ENCODE measurements around the gene SERPING1. TPM values are rescaled to one million over a fixed set of nuclear protein-coding genes. Genes with fewer than 3 reads are reported as not detected.

Gene SERPING1
- total RNA-seq, 2 donors from 2014 or later, result 166 to 216 TPM

- 42 to 50% methylated on average over 2 of the region's 2 CpGs for WGBS, 2 donors
- H3K27ac ChIP-seq, result no peak overlapping the region
- ATAC-seq, result no peak
These were observed 10.7 kb upstream of the SERPING1 start for GRCh38 chr11:57586711-57587245.

GRCh38 chr11:57588046-57588710 is 9.3 kb upstream of the SERPING1 start:
- no peaks in the 10 kb centered on the region for H3K9me3 ChIP-seq
- intact Hi-C loops (cut with DNase I), result no loop called here
- ATAC-seq (no peak), DNase-seq (no peak)
- H3K27ac ChIP-seq, result no peak overlapping the region
- TF ChIP-seq POLR2A (IDR thresholded peaks at IDR 0.05) (no peak), CTCF (IDR thresholded peaks at IDR 0.05) (no peak)
- H3K4me3 ChIP-seq, result no peak overlapping the region
- 85 to 87% methylated on average over 3 of the region's 3 CpGs for WGBS, 2 donors
- no peaks in the 10 kb centered on the region for H3K4me1 ChIP-seq
- no peaks in the 10 kb centered on the region for H3K27me3 ChIP-seq
- H3K36me3 ChIP-seq (replicated peaks in 1 of 2; ENCODE audit: insufficient read depth in 1 of 2, low read depth in 2 of 2), result no peaks in the 10 kb centered on the region

More at GRCh38 chr11:57586711-57587245, 10.7 kb upstream of the SERPING1 start:
- no peak for DNase-seq
- H3K27me3 ChIP-seq, result no peaks in the 10 kb centered on the region
- no peaks in the 10 kb centered on the region for H3K9me3 ChIP-seq
- no peak overlapping the region for H3K4me3 ChIP-seq
- intact Hi-C loops (cut with DNase I), result no loop called here
- H3K4me1 ChIP-seq, result no peaks in the 10 kb centered on the region
- H3K36me3 ChIP-seq (replicated peaks in 1 of 2; ENCODE audit: insufficient read depth in 1 of 2, low read depth in 2 of 2), result no peaks in the 10 kb centered on the region
- TF ChIP-seq POLR2A (IDR thresholded peaks at IDR 0.05), result no peak

GRCh38 chr11:57596266-57596885 is 1.1 kb upstream of the SERPING1 start:
- ATAC-seq, result no peak
- Histone ChIP-seq H3K36me3 (replicated peaks in 1 of 2; ENCODE audit: insufficient read depth in 1 of 2, low read depth in 2 of 2) (no peaks in the 10 kb centered on the region), H3K27me3 (no peaks in the 10 kb centered on the region), H3K9me3 (no peaks in the 10 kb centered on the region), H3K27ac (peak overlapping the region in 1 of 4 donors; percentile 89), H3K4me3 (no peak overlapping the region), H3K4me1 (peaks cover 18% of the 10 kb centered on the region)
- no peak for DNase-seq
- intact Hi-C loops (cut with DNase I), result no loop called here
- TF ChIP-seq CTCF (IDR thresholded peaks at IDR 0.05) (no peak), POLR2A (IDR thresholded peaks at IDR 0.05) (no peak)
- WGBS, 2 donors, result 71 to 80% methylated on average over 5 of the region's 5 CpGs

DNA sequence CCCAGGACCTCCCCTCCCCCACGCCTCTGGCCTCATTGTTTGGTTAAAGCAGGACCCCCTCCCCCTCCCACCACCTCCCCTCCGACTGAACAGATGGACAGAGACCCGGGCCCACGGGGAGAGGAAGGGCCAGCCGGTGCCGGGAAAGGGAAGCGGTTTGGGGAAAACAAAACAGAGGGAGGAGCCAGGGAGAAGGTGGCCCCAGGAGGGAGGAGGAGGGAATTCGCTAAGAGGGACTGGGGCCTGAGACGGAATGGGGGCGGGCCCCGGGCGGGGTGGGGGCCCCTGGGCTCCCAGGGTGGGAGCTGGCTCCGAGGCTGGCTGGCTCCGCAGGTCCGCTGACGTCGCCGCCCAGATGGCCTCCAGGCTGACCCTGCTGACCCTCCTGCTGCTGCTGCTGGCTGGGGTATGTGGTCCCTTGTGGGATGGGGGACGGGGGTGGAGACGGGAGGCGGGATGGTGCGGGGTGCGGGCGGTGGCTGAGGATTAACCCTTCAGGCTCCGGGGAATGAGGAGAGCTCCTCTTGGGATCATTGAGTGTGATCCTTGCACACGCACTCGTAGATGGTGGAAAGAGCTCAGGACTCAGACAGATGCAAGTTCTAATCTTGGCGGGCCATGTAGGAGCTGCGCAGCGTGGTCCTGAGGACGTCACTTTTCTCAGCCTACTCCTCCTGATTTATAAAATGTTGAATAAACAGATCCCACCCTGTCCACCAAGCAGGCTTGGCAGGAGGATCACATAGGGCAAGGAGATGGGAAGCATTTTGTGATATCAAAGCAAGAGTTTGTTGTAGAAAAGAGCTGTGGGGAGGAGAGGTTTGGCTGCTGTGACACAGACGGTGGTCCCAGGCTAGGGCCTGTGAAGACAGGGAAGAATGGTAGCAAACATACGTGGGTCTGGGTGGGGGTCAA is 688 bp downstream of the SERPING1 start:
- peak; percentile 85 for ATAC-seq
- intact Hi-C loops (cut with DNase I), result no loop called here

More for the DNA sequence above, 688 bp downstream of the SERPING1 start:
- H3K9me3 ChIP-seq, result no peaks in the 10 kb centered on the region
- peak overlapping the region; percentile 72 to 89 (median 82) for H3K27ac ChIP-seq
- TF ChIP-seq POLR2A (IDR thresholded peaks at IDR 0.05), result peak in 1 of 3 donors; percentile 8
- TF ChIP-seq CTCF (IDR thresholded peaks at IDR 0.05), result no peak
- peak; percentile 61 to 72 (median 64) for DNase-seq
- H3K27me3 ChIP-seq, result no peaks in the 10 kb centered on the region
- H3K4me3 ChIP-seq, result peak overlapping the region; percentile 5 to 42
- H3K4me1 ChIP-seq, result peaks cover 18% of the 10 kb centered on the region
- no peaks in the 10 kb centered on the region for H3K36me3 ChIP-seq (replicated peaks in 1 of 2; ENCODE audit: insufficient read depth in 1 of 2, low read depth in 2 of 2)
- 6 to 7% methylated on average over 26 to 30 of the region's 33 CpGs for WGBS, 2 donors

All from body of pancreas (tissue), 4 donors.